ENCODE results near the gene NRXN3.

DNA sequence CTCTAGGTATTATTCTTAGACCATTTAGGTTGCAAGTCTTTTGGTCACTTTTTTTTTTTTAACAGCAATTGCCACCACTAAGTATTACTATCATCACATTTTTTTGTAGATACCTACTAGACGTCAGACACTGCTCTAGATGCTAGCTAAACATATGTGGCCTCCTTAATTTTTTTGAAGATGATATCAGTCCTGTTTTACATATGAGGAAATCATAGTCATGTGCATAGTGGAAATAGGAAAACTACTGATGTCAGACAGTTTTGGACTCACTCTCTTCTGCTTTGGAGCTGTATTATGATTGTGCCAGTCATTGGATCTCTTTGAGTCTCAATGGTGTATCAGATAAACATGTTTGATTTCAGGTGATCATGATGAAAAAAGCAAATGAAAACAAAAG lies 1736.8 kb downstream of the NRXN3 start:
- TF ChIP-seq, protein P1, sequence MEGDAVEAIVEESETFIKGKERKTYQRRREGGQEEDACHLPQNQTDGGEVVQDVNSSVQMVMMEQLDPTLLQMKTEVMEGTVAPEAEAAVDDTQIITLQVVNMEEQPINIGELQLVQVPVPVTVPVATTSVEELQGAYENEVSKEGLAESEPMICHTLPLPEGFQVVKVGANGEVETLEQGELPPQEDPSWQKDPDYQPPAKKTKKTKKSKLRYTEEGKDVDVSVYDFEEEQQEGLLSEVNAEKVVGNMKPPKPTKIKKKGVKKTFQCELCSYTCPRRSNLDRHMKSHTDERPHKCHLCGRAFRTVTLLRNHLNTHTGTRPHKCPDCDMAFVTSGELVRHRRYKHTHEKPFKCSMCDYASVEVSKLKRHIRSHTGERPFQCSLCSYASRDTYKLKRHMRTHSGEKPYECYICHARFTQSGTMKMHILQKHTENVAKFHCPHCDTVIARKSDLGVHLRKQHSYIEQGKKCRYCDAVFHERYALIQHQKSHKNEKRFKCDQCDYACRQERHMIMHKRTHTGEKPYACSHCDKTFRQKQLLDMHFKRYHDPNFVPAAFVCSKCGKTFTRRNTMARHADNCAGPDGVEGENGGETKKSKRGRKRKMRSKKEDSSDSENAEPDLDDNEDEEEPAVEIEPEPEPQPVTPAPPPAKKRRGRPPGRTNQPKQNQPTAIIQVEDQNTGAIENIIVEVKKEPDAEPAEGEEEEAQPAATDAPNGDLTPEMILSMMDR (IDR thresholded peaks at IDR 0.05; ENCODE audit: low read depth, low read length, missing input control): no peak
- TF ChIP-seq FOXA1 (IDR thresholded peaks at IDR 0.05) (no peak), RXRA (IDR thresholded peaks at IDR 0.05) (no peak), RAD21 (IDR thresholded peaks at IDR 0.05) (no peak)
